Right lung (tissue), 10 donors: Measurements from ENCODE around the gene ZNF766. TPM values are rescaled to one million over a fixed set of nuclear protein-coding genes. Genes with fewer than 3 reads are reported as not detected.
"Not testable (repeated sequence)": the region's sequence is repeated elsewhere in the genome, so short reads cannot be mapped to it uniquely, and the experiment has no call there.

ENCODE experiments used
- DNase-seq, 2 donors: peaks; one replicate each; pipeline ENCODE4 v3.0.0-alpha.2; 2013
- long read RNA-seq, 8 donors: transcript quantifications; one replicate each; lab custom pipeline, GENCODE V29; 2026
- polyA plus RNA-seq, 5 donors: library from polyadenylated mRNA; unstranded; fragments of 120-200 nt; gene quantifications; one replicate each; pipeline versions ENCODE4 v1.2.1 to v1.2.3, GENCODE V29; 2013; ENCODE audit warnings: inconsistent platforms in 1 of 5, low replicate concordance in 1 of 5; ENCODE audit not compliant: insufficient read length in 5 of 5, insufficient read depth in 1 of 5

The ZNF766 gene
- polyA plus RNA-seq: 10 to 100 TPM; 12.1 to 25.7 (median 20.1) TPM
- long read RNA-seq, donor 1, full-length matches to known transcripts: 3 of 3 reads
- long read RNA-seq, donor 1, partial matches to known transcripts: 0 of 3 reads
- long read RNA-seq, donor 1, other reads (novel, unspliced or antisense): 0 of 3 reads
- long read RNA-seq, donor 2, full-length matches to known transcripts: 4 of 4 reads
- long read RNA-seq, donor 2, partial matches to known transcripts: 0 of 4 reads
- long read RNA-seq, donor 2, other reads (novel, unspliced or antisense): 0 of 4 reads
- long read RNA-seq, donor 3, full-length matches to known transcripts: 1 of 1 reads
- long read RNA-seq, donor 3, partial matches to known transcripts: 0 of 1 reads
- long read RNA-seq, donor 3, other reads (novel, unspliced or antisense): 0 of 1 reads
- long read RNA-seq, donor 4, full-length matches to known transcripts: 2 of 2 reads
- long read RNA-seq, donor 4, partial matches to known transcripts: 0 of 2 reads
- long read RNA-seq, donor 4, other reads (novel, unspliced or antisense): 0 of 2 reads
- long read RNA-seq, donor 5, full-length matches to known transcripts: 10 of 10 reads
- long read RNA-seq, donor 5, partial matches to known transcripts: 0 of 10 reads
- long read RNA-seq, donor 5, other reads (novel, unspliced or antisense): 0 of 10 reads
- long read RNA-seq, donor 6, full-length matches to known transcripts: 5 of 5 reads
- long read RNA-seq, donor 6, partial matches to known transcripts: 0 of 5 reads
- long read RNA-seq, donor 6, other reads (novel, unspliced or antisense): 0 of 5 reads
- long read RNA-seq, donor 7, full-length matches to known transcripts: 7 of 7 reads
- long read RNA-seq, donor 7, partial matches to known transcripts: 0 of 7 reads
- long read RNA-seq, donor 7, other reads (novel, unspliced or antisense): 0 of 7 reads
- long read RNA-seq, donor 8, full-length matches to known transcripts: 2 of 2 reads
- long read RNA-seq, donor 8, partial matches to known transcripts: 0 of 2 reads
- long read RNA-seq, donor 8, other reads (novel, unspliced or antisense): 0 of 2 reads

- peak; percentile 93 to 94 for DNase-seq
These were observed at the start of gene ZNF766 for GRCh38 chr19:52269338-52270261. Gene ZNF766 (plus strand): TSS chr19:52269587. CDS start chr19:52269614, 27 bp downstream.

GRCh38 chr19:52219611-52220010 lies 49.8 kb upstream of the ZNF766 start:
- DNase-seq: no peak

GRCh38 chr19:52221031-52221430 lies 48.4 kb upstream of the ZNF766 start:
- no peak for DNase-seq

GRCh38 chr19:52221831-52222375 lies 47.5 kb upstream of the ZNF766 start:
- DNase-seq: no peak

GRCh38 chr19:52224211-52224610 lies 45.2 kb upstream of the ZNF766 start:
- no peak for DNase-seq

GRCh38 chr19:52226652-52227051 lies 42.7 kb upstream of the ZNF766 start:
- DNase-seq: no peak

- DNase-seq: no peak
These were observed 42.0 kb upstream of the ZNF766 start for GRCh38 chr19:52227196-52227940.

GRCh38 chr19:52227980-52228379 lies 41.4 kb upstream of the ZNF766 start:
- no peak for DNase-seq

GRCh38 chr19:52229524-52229923 lies 39.9 kb upstream of the ZNF766 start:
- DNase-seq: no peak

GRCh38 chr19:52230685-52231084 lies 38.7 kb upstream of the ZNF766 start:
- no peak for DNase-seq

- DNase-seq: no peak
These were observed 38.1 kb upstream of the ZNF766 start for GRCh38 chr19:52231154-52231910.

GRCh38 chr19:52234406-52234805 lies 35.0 kb upstream of the ZNF766 start:
- DNase-seq: no peak

- no peak for DNase-seq
These were observed 32.2 kb upstream of the ZNF766 start for GRCh38 chr19:52237197-52237596.

GRCh38 chr19:52237771-52238400 lies 31.5 kb upstream of the ZNF766 start:
- peak; percentile 51 to 63 for DNase-seq

- DNase-seq: no peak
These were observed 25.4 kb upstream of the ZNF766 start for GRCh38 chr19:52244021-52244420.

GRCh38 chr19:52248241-52248640 lies 21.1 kb upstream of the ZNF766 start:
- peak in 1 of 2 donors; percentile 12 for DNase-seq

- no peak for DNase-seq
These were observed 11.0 kb upstream of the ZNF766 start for GRCh38 chr19:52258426-52258825.

- not testable (repeated sequence) for DNase-seq
These were observed 3.8 kb upstream of the ZNF766 start for GRCh38 chr19:52265556-52265955.
